RPMI8226 (cell line): ENCODE measurements around the gene LRP5.

Source experiments
- DNase-seq: peaks from one replicate; pipeline ENCODE4 v3.0.0-alpha.2; 2015

The LRP5 gene

DNA sequence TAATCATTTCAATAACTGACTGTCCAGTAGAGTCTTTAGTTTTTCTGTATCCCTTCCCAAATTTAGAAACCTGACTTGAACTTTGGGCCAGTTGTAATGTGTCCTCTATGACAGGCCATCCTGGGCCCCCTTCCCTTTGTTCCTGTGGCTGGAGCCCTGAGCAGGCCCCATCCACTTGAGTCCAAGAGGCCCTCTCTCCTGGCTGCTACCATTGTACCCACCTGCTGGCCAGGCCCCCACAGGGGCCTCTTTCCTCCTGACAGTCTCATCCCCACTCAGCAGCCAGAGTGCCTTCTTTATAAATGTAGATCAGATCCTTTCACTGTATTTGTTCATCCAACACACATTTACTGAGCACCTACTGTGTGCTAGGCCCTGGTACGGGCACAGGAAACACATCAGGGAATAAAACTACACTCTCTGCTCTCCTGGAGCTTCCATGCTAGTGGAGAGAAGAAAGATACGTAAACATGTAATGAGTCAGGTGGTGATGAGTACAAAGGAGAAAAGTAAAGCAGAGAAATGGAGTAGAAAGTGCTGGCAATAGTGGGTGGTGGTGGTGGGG, 2.7 kb upstream of the LRP5 start:
- DNase-seq: no peak

DNA sequence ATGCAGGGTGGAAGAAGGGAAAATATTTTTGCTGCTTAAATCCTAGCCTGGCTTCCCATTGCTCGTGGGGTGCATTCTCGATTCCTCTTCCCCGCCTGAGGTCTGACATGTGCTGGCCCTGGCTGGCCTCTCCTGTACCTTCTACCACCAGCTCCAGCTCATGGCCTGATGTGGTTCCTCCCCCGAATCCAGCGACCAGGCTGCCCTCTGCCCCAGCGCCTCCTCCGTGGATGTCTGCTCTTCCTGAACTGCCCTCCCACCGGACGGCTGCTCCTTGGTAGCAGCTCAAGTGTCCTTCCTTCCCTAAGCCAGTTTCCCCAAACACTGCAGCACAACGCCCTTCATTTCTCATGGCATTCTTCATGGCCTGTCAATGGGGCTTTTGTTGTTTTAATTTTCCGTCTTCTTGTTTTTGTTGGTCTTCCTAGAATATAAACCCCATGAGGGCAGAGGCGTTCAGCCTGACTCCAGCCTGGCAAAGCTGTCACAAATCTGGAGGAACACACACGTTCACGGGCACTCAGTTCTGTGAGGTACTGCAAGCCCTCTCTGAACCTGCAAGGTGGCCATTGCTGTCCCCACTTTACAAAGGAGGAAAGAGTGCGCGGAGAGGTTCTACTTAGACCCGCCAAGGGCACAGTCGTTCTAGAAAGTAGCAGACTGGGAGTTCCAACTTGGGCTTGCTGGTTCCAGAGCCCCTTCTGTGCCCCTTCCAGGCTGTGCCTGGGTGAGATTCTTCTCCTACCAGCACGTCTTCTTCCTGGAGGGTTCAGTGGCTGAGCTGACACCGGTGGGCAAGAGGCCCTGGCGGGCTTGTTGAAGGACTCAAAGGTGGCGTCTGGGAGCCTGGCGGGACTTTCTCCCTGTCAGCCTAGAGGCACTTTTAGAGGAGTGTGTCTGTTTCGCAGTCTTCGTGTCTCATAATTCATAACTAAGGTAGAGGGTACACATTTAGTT, 953 bp upstream of the LRP5 start:
- peak; percentile 46 for DNase-seq

DNA sequence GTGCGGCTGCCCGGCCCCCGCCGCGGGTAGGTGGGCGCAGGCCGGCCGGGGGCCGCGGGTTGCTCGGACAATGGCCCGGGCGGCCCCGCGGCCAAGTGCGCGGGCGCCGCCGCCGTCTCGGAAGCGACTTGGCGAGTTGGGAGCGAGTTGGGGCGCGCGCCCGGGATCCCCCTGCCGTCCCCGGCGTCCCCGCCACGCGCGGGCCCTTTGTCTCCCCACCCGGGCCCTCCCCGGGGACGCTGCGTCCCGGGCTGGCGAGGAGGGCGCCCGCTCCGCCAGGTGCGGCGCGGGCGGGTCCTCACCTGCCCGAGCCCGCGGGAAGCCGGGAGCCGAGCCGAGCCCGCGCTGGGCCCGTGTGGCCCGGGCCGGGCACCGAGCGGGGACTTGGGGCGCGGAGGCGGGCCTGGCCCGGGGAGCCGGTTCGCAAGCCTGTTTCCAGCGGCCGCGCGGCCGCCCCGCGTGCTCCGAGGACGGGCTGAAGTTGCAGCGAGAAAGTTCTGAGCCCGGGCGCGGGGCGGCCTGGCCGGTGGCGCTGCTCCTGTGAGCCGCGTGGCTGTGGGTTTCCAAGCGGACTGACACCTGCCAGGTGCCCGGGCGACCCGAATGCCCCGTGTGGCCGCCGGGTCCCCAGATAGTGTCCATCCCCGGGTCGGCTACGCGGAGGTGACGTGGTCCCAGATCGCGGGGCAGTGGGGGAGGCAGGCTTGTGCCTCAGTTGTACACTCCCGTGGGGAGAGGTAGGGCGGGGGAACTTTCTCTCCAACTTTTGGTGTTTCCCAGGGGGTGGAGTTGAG, 586 bp downstream of the LRP5 start:
- DNase-seq: peak; percentile 72

DNA sequence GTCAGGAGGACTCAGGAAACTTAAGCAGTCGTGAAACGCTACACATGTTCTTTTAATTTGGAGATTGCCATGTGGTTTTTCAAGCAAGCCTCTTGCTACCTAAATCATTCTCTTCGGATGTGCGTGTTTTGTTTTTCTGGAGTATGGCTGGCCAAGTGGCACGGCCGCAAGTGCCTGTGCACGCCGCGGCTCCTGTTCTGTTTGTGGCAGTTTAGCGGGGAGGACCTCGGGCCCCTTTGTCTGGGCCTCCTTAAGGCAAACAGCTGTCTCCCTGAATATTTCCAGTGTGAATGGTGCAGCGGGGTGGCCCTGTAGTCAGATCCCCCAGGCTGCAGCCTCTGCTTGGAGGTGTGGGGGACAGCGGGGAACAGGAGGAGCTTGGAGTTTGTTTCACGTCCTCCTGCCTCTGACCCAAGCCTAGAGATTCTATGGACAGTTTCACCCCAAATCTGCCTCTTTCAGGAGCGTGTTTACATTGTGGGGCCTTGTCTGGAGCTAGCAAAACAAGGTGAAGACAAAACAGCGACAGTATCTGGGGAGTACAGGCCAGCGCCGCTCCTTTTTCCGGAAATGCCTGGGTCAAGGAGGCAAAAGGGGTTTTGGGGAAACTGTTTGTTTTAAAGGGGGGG, 1.3 kb downstream of the LRP5 start:
- DNase-seq: peak; percentile 63

DNA sequence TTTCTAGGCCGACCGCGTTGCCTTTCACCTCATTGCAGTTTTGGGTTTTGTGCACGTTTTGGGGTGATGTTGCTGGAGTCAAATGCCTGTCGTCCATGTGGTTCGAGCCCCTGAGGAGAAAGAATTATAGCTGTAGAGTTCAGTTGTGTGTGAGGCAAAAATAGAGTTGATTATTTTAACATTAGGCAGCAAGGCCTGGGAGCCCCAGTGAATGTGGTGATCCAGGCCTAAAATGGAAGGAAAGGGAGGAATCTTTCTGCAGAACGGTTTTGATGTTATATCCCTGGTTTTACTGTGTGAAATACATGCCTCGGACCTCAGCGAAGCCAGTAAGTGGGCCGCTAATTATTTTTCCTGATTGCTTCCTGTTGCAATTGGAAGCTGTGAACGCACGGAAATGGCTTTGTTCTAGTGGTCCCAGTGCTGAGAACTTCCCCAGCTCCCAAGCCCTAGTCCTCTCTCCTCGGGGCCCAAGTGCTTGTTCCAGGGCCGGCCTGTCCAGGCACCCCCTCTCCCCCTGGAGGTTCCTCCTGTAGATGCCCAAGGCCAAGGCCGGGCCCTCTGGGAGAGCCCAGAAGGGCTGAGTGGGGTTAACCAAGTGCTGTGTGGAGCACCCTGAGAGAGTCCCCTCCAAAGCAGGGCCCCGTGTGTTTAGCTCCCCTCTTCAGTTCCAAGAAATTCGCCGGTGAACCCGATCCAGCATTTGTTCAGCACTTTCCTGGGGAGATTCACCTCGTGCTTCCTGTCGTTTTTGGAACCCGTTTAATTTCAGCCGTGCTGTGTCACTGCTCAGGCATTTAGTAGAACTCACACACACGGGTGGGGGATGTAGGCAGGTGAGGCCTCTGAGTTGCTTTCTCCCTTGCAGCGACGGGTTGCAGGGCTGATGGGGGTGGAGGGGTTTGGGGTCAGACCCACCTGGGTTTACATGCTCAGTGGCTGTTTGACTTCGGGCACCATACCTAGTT, 2.1 kb downstream of the LRP5 start:
- no peak for DNase-seq

DNA sequence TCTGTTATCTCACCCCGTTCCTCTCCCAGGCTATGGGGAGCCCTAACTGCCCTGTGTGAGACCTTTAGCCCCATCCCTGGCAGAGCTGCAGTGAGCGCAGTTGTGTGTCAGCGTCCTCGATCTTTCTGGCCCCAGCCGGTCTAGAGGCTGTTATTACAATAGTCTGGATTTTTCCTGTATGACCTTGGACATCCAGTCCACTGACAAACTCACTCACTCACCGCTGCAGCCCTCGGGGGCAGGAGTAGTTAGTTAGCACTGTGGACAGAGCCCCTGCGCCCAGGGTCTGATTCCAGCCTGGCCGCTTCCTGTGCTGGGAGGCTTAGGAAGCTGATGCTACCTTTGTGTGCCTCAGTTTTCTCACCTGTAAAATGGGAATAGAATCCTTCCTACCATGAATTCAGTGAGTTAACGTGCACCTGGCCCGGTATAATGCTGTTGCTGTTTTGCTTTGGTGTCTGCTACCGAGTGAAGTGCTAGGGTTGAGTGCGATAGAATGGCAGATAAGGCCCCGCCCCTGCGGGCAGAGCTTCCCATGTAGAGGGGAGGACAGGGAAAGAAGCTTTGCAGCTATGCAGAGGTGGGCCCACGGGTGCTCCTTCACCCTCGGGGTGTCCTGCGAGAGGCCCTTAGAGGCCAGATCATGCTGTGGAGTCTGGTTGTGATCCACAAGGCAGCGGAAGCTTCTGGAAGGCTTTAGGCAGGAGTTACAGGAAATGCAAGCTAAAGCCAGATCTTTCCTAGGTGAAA, 3.0 kb downstream of the LRP5 start:
- DNase-seq: no peak

DNA sequence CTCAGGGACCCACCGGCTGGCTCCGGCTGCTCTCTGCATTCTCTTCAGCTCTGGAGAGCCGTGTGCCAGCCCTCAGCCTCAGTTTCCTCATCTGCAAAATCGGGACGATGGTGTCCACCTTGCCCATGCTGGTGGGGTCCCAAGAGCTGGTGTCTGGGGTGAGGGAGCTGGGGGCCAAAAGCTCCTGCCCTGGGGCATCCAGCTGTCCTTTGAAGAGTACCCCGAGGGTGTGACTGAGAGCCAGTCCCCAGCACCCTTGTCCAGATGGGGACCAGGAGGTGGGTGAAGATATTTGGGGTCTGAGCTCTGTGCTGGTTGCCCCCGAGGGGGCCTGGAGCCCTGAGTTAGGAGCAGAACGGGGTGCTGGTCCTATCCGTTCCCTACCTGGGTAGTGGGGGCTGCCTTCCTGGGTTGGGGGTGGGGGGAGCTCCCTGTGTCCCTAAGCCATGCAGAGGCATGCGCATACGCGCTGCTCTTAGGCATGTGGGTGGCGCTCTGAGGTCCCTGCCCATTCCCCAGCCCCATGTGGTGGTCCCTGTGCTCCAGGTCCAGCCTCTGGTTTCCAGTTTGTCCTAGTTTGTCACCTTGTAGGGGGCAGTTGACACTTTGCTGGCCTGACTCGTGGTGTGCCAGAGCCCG, 4.9 kb downstream of the LRP5 start:
- no peak for DNase-seq

DNA sequence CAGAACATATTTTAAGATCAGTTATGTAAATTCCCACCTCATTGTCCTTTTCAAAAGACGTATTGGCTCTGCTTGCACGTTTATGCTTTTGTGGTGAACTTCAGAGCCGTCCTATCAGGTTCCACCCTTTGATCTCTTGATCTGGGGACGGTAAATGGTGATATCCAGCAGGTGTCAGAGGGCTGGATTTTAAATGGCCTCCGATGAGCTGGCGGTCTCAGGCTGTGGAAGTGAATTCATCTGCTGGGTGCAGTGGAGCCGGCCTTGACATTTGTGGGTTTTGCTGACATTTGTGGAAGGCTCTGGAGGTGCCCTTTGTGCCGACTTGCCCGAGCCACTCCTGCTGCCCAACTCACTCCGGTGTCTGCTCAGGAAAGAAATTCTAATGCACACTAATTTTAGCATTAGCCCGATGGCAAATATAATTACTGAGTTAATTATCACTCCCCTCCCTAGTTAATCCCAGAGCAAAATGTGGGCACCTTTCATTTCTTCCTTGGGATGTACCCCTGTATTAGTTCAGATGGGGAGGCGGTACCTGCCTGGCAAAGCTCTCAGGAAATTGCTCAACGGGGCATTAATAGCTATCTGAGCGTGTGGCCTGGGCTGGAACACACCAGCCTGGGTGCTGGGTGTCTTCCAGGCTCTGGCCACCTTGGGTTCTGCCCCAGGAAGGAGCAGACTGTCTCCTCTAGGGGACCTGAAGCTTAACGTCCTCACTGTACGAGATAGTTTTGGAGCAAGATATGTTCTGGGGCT, 9.1 kb downstream of the LRP5 start:
- no peak for DNase-seq

DNA sequence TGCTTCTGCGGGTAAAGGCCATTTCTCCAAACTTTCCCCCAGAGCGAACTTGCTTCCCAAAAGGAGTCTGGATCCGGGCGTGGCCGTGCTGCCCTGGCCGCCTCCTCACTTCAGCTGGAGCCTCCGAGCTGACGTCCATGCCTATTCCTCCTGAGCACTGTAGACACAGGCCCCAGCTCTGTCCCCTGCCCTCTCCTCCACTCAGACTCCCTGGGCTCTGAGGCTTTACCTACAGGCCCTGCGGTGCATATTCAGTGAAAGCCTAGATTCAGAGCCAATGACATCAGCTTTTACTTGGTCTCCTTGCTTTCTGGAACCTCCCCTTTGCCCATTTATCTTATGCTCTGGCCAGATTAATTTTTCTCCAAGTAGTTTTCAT, 9.7 kb downstream of the LRP5 start:
- DNase-seq: no peak

DNA sequence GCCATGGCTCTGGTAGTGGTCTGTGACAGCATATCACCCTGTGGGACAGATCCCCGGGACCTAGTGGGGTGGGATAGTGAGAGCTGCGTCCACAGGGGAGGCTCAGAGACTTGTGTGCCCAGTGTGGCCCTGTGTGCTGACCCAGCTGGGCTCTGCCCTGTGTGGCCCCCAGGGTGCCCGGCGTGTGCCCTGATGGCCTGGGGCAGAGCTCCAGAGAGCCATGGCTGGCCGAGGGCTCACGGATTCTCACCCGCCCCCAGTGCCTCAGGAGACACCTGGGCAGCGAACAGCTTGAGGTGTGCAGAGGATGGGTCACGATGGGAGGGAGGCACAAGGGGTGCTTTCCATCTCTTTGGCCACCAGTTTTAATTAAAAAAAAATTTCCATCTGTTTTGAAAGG, 11.8 kb downstream of the LRP5 start:
- DNase-seq: no peak

DNA sequence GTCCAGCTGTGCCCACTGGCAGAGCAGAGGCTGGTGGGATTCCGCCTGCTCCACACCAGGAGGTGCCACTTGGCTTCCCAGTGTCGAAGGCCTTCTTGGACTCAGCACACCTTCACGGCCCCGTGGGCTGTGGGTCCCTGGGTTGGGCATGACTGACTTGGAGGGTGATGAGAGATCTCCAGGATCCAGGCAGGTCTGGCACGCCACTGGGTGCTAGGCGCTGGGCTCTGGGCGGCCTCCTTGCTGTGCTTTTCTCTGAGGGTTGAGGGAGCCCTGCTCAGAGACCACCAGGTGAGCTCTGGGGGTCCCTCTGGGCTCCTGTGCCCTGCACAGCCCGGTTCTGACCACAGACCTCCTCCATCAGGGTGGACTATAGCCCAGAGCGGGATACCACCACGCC, 12.3 kb downstream of the LRP5 start:
- DNase-seq: no peak

DNA sequence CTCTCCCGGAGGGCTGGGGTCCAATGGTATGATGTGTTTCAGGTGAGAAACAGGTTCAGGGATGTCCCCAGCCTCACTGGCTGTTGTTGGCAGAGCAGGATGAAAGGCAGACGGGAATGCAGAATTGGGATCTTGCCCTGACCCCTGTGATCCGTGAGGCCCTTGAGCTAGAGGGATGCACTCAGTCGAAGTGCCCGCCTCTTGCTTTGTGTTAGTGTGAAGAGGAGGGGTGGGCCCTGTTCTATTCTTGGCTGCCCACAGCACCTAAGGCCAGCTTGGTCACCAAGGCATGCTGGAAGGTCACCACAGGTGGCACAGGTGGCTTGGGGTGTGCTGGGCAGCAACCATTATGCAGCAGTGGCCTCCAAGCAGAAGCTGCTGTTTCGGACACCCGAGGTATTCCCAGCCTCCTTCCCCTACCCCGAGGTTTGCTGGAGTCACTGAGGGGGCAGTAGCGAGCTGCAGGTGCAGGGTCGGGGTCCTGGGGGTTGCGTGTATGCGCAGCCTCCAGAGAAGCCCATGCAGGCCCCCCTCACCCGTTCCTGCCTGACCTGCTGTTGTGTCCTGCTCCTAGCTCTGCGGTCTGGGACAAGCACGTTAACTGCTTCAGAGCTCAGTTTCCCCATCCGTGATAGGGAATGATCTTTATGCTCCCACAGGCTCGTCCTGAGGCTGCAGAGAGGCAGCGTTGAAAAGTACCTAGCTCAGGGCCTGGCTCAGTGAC, 13.0 kb downstream of the LRP5 start:
- DNase-seq: no peak

DNA sequence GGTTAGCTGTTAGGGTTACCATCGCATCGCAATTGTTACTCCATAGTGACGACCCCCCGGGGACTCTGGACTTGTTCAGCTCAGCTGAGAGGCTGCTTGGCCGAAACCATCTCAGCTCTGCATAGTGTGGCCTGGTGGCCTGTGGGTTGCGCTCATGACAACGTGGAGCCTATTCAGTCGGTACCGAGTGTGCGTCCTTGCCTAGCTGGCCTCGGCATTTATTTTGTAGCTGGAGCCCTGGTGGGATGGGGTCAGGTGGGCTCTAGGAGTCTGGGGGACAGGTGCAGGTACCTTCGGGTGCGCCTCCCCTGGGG, 13.5 kb downstream of the LRP5 start:
- DNase-seq: no peak

DNA sequence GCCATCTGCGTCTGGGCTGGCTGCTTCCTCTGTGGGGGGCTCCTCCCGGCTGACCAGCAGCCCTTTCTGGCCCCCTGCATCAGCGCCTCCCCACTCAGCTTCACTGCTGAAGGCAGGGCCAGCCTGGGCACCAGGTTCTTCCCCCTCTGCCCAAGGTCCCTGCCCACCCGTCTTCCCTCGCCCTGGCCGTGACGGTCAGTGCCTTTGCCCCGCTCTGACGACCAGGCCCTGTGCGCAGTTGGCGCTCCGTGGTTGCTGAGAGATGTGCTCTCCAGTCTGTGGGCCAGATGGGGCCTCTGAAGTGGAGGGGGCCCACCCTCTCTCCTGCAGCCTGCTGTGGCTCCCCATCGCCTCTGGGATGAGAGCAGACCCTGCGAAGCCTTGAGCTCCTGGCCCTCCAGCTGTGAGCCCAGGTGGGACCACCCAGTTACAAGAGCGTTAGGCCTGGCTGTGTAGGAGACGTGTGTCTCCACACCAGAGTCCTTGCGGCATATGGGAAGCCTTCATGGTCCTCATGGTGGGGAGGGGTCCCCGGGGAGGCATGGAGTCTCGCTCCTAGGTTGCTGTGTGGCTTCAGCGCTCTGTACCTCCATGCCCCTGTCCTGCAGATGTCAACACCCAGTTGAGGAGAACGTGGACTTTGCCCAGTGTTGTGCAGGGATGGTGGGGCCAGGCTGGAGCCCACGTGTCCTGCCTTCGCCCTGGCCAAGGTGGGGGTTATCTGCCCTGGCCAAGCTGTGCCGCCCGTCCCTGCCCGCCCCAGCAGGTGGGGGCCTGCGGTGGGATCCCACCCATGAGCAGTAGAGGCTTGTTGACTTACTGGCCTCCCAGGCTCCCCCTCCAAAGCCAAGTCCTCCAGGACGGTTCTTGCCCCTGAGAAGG, 14.2 kb downstream of the LRP5 start:
- no peak for DNase-seq

DNA sequence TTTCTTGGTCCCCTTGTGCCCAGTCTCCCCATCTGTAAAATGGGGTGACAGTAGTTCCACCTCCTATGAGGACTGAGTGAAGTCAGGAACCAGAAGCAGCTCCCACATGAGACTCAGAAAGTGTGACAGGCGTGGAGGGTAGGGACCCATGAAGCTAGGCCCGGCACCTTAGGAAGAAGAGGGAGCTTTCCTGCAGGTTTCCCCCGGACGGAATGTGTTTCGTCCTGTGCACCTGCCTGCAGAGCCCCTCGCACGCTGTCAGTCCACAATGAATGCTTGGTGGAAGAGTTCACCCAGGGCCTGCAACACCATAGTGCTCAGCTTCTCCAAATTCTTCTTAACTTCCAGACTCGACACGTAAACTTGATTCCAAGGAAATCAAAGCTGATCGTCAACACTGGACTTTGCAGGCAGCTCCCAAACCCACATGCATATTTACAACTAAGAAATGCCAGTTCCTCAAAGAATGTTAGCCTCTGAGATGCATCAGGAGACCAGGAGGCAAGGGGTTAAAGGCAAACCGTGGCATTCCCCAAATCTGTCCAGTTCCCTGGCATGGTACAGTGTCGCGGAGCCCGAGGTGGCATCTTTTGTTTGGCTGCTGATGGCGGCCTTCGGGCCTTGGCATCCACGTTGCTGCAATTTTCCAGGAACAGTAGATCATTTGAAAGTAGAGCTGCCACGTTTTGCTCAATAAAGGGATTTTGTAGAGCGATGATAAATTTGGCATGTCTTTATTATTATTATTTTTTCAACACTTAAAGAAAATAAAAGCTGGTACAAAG, 15.4 kb downstream of the LRP5 start:
- no peak for DNase-seq

DNA sequence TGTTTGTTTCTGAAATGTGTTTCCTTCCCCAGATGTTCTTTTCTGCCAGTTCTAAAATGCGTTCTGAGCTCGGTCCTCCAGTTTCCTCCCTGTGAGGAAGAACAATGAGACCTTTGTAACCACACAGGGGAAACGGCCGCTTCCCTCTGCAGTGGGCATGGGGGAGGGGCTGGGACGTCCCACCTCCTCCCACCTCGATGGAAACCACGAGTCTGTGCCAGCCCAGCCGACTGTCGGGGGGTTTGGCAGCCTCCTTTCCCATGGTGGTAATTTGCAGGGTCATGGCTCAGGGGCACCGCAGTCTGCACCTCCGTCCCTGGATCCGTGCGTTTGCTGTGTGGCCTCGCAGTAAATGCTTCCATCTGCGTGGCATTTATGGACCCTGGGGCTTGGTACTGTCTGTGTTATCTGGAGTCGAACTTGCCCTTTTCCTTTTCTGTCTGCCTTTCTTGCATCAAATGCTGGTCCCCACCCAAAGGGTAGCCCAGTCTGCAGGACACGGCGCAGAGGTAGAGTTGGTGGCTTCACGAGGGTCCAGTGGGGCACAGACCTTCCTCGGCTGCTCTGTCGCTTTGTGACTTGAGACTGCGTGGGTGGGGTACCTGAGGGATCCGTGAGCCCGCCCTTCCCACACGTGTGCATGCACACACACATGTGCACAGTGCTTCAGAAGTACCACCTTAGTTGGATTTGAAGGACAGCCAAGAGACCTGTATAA, 16.1 kb downstream of the LRP5 start:
- no peak for DNase-seq

DNA sequence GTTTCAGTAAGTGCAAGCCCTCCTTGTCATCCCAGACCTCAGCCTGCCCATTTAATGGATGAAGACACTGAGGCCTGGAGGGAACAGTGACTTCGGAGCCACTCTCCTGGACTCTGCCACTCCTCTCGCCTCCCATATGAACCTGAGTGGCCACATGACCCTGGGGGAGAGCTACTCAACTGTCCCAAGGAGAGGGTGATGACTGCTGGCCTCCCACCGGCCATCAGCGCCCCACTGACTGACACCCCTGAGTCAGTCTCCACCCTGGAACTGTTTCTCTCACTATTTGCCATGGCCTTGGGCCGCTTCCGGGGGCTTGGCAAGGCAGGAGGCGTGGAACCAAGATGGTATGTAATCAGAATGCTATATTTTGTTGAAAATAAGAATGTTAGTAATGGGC, 17.1 kb downstream of the LRP5 start:
- DNase-seq: no peak
